Eye (tissue), 1 donor: Measurements from ENCODE around the gene BBS2.

Source experiments
- DNase-seq: peaks from one replicate; pipeline ENCODE4 v3.0.0-alpha.2; 2015

The BBS2 gene, protein sequence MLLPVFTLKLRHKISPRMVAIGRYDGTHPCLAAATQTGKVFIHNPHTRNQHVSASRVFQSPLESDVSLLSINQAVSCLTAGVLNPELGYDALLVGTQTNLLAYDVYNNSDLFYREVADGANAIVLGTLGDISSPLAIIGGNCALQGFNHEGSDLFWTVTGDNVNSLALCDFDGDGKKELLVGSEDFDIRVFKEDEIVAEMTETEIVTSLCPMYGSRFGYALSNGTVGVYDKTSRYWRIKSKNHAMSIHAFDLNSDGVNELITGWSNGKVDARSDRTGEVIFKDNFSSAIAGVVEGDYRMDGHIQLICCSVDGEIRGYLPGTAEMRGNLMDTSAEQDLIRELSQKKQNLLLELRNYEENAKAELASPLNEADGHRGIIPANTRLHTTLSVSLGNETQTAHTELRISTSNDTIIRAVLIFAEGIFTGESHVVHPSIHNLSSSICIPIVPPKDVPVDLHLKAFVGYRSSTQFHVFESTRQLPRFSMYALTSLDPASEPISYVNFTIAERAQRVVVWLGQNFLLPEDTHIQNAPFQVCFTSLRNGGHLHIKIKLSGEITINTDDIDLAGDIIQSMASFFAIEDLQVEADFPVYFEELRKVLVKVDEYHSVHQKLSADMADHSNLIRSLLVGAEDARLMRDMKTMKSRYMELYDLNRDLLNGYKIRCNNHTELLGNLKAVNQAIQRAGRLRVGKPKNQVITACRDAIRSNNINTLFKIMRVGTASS

DNA sequence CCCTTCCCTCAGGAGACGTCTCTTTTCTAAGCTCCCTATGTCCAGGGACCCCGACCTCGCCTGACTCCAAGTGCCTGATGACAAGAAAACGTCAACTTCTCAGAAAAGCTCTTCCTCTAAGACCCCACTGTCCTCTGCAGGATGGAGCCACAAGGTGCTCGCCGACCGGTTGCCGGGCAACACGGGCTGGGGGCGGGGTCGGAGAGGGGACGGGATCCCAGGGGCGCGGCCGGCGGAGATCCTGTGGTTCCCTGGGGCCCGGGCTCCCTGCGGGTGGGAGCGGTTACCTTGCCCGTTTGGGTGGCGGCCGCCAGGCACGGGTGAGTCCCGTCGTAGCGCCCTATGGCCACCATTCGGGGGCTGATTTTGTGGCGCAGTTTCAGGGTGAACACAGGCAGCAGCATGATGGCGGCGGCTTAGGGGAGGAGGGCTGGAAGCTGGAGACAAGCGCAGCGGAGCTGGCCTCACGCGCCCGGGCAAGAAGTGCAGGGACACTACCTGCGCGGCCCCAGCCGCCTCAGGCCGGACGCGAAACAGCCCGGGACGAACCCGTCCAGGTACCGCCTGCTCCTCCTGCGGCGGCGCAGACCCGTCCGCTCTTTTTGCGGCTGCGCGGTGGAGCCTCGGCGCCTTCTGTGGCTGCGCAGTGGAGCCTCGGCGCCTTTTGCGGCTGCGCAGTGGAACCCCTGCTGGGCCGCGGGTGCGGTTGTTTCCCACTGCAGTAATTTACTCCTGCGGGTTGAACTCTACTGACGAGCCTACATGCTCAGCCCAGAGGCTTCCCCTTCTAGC lies at the start of gene BBS2:
Gene BBS2 (minus strand): TSS at position 566 of the 792 bp plus-strand sequence. CDS start 162 bp downstream, at position 404.
- DNase-seq: peak; percentile 96

DNA sequence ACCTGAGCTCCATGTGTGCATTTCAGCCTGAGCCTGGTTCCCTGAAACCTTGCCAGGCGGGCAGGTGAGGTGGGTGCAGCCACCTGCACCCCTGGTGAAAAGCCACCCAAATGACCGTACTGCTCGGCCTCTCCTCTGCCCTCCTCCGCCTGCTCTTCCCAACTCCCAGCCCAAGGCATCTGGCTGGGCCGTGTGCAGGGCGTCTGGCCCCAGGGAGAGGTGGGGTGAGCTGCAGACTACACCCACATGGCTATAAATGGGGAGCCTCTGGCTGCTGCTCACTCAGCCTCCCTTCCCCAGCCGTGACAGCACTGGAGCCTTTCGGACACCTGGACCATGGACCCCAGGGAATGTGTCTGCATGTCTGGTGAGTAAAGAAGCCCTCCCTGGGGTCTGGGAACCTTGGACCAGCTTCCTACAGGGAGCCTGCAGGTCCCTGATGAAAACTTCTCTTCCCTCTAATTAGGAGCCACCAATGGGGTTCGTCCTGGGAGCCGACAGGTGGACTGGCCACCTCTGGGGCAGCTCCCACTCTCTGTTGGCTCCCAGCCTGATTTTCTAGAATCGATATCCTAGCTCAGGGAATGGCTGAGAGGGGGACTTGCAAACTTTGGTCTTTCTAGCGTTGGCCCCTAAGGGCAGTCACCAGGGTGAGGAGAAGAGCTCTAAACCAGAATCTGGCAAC lies 45.1 kb upstream of the BBS2 start, which contains the start of gene MT4:
Gene MT4 (plus strand): TSS at position 281 of the 685 bp plus-strand sequence. CDS start 56 bp downstream, at position 337.
- DNase-seq: no peak

DNA sequence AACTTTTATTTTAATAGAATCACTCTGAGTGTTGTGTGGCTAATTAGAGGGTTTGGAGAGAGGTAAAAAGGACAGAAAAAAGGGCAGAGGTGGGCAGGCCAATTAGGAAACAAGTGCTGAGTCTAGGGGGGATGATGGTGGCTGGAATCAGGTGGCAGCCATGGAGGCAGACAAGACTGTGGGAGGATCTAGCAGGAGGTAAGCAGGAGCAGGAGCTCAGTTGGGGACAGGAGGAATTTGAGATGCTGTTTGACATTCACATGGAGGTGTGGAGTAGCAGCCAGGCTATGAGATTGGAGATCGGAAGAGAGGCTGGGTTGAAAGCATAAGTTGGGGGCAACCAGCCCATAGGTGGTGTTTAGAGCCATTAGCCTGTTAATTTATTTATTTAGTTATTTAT lies 41.3 kb upstream of the BBS2 start:
- no peak for DNase-seq

DNA sequence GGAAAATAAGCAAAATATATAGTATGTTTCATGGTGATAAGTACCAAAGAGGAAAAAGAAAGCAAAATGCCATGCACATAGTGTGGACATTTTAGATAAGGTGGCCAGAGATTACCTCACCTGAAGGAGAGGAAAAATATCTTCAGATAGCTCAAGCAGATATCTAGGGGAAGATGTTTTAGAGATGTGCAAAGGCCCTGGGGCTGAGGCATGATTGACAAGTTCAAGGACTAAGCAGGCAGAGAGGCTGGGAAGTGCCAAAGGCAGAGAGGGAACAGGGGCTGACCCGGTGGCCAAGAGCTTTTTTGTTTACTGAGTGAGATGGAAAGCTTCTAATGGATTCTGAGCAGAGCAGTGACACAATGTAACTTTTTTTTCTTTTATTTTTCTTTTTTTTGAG lies 40.6 kb upstream of the BBS2 start:
- no peak for DNase-seq

DNA sequence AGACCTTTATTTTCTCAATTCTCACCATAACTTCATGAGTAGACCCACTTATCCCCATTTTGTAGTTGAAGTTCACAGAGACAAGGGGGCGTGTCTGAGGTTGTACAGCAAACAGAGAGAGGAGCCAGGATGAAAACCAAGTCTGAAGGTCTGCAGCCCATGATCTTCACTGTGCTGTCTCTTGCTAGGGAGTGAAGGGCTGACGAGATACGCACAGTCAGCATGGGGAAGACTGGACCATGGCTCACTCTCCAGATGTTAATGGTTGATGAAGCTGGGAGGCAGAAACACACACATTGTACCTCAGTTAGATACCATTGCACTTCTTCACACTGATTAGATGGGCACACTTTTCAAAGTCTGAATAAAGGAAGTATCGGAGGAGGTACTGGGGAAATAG lies 39.3 kb upstream of the BBS2 start:
- no peak for DNase-seq

DNA sequence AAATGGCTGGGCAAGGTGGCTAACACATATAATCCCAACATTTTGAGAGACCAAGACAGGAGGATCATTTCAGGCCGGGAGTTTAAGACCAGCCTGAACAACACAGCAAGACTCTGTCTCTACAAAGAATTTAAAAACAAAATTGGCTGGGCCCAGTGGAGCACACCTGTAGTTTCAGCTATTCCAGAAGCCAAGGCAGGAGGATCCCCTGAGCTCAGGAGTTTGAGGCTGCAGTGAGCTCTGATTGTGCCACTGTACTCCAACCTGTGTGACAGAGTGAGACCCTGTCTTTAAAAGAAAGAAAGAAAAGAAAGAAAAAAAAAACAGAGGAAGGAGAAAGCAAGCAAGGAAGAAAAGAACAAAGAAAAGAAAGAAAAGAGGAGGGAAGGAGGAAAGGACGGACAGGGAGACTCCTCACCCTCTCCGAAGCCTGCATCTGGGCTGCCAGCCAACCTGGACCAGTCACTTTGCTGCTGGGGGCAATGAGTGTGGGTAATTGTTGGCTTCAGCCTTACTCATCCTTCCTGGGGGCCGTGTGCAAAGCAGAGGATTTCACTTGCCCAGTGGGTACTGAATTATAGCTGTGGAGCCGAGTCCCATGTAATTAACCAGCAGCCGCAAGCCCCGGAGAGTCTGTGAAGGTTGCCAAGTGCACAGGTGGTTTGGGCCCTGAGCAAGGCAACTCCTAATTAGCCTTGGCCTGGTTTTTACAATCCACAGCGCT lies 38.4 kb upstream of the BBS2 start:
- DNase-seq: no peak

DNA sequence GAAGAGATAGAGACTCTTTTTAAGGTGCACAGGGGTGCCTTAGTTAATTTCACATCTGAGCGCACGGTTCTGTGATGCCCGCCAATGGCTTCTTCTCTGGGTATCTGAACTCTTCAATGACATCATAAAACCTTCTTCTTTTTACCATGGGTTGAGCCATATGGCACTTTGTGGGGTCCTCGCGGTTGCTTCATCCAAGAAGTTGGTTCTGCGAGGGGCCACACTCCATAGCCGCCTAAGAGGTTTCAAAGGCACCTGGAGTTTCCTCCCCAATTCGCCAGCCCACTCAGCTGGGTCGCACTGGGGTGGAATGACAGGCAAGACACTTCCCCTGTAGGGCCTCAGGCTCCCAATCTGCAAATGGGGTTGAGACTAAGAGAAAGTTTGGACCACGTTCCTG lies 34.6 kb upstream of the BBS2 start:
- DNase-seq: no peak

DNA sequence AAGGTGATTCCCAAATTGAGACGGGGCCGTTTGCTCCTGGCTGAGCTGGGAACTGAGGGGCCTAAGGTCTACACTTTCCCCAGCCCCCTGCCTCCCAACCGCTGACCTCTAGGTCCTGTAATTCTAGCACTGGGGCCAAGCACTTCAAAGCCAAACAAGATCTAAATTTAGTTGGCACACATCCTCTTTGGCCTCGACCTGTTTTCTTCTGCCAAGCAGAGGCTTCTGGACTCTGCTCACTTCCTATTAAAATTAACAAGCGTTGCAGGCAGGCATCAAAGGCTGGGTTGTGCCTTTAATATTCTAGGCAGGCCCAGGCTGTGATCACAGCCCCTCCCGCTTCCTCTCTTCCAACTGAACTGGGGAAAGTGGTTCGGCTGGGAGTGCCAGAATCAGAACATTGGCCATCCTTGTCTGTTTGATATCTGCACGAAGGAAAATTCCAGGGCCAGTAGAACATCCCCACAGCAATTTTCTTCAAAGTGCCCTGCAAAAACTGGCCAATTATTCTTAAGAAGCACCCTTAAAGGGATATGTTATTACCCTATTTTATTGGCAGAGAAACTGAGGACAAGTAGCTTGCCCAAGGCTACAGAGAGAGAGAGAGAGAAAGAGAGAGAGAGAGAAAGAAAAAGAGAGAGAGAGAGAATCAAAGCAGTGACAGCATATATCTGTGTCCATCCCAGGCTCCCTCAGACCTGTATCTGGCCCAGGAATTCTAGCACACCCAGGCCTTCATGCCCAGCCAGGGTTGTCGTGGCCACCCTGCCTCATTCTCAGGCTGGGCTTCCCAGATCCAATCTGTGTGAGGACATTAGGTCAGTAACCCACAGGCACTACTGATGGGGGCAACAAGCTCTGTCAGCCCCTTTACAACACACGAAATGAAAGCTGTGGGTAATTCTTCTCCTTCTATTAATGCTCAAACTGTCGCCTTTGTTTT lies 32.2 kb upstream of the BBS2 start:
- no peak for DNase-seq

DNA sequence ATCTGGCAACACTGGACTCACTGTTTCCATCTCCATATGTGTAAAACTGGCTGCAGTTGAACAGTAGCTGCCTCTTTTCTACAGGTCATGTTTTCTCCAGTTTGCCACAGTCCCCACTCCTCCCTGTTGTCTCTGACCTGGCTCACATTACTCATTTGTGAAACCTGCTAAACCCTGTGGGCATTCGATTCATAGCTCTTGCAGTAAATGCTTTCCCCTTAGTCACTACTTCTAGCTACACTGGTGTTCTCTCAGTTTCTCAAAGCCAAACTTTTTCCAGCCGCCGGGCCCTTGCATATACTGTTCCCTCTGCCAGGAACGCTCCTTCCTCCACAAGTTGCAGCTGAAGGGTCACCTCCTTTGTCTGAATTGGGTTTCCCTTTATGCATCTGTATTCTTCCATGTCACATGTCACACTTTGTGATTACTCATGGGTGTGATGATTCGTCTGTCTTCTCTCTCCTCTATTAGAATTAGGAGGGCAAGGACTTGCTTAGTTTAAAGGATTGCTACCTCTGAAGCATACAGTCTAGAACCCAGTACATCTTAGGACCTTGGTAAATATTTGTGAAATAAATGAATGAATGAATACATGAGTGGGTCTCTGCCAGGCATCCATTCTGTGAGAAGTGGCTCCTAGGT lies 30.0 kb upstream of the BBS2 start:
- no peak for DNase-seq

DNA sequence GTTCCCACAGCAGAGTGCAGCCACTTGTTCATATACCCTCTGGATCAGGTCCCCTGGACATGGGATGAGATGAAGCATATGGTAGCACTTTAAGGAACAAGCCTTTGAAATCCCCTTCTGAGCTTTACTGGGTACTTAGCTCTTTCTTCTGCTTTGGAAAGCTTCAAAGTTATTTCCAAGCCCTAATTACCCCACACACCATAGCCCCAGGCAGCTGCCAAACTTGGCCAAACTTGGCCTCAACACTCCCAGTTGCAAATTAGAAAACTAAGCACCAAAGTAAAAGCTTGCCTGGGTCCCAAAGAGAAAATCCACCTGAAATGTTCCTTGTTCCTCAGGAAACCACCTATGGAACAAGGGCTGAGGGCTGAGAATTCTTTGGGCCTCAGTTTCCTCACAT lies 29.3 kb upstream of the BBS2 start:
- no peak for DNase-seq

DNA sequence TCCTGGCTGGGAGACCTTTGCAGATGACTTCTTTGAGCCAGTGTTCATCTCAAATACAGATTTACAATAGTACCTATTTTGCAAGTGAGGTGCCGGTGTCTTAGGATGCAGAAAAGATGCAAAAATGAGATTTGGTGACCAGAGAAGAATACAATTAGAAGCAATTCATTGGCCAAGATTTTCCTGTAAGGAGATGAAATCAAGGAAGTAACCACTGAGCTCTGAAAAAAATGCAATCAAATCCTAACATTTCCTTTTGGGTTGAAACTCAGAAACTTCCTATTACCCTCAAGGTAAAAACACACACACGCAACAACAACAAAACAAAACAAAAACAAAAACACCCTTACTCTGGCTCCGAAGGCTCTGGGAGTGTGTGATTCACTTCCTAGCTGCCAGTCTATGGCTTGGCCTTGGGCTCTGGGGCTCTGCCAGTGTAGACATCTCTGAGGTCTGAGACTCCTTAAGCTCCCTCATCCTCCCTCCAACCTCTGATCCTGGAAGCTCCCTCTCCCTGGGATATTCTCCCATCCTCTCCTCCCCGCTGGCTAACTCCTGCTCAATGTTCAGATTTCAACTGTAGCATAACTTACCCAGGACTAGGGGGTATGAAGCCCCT lies 28.2 kb upstream of the BBS2 start:
- DNase-seq: no peak

DNA sequence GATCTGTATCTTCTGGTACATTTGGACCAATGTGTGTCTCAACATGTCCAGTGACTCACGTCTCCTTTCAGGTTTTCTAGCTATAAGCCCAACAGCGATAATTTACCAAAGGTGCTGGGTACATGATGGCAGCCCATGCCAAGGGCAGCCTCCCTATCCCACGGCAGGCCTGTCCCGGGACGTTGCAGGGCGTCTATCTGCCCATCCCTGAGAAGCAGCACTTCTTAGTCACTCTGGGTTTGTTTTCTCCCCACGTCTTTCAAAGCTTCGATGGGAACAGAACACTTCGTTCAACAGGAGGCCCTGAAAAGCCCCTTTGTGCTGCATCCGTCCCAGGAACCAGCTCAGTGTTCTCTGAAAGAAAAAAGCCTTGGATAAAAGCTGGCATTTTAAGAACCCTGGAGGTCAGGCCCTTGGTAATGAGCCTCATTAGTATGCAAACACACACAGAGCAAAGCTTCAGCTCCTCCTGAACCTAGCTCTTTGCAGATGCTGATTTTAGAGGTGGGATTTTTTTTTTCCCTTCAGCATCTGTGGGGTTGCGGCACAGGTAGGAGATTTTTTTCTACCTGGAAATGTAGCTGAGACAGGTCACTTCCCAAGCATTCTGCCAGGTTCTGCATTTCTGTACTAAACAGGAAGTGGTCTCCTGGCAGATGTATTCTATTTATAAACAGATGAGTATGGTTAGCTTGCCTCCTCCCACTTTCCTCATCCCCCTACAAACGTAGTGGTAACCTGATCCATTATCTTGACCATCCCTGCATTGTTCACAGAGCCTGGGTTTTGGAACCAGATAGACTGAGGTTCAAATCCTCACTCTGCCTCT lies 27.5 kb upstream of the BBS2 start:
- DNase-seq: peak; percentile 30

DNA sequence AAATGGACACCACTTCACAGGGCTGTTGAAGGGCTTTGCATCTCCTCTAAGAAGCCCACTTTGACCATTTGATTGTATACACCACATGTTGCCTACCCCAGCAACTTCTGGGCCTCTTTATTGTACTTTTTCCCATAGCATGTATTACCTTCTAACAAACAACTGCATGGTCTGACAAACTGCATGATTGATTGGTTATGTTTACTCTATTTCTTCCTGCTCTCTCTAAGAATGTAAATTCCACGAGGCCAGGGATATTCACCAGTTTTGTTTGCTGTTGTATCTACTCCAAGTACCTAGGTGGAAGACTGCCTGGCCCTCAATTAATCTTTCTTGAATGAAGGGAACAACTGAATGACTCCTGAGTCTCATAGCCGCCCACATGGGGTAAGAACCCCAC lies 22.2 kb upstream of the BBS2 start:
- no peak for DNase-seq

DNA sequence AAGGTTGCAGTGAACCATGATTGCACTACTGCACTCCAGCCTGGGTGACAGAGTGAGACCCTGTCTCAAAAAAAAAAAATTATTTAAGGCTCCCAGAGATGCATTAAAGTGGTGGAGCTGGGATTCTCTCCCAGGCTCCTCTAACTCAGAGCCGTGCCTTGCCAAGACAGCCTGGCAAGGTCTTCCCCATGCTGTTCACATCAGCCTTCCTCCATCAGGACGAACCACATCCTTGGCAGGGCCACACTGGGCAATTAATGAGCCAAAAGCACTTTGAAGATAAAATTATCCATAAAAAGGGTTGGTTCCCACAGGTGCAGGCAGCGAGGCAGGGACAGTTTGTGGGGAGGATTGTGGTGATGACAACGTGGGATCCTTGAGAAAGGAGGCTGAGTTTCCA lies 19.8 kb upstream of the BBS2 start:
- DNase-seq: no peak

DNA sequence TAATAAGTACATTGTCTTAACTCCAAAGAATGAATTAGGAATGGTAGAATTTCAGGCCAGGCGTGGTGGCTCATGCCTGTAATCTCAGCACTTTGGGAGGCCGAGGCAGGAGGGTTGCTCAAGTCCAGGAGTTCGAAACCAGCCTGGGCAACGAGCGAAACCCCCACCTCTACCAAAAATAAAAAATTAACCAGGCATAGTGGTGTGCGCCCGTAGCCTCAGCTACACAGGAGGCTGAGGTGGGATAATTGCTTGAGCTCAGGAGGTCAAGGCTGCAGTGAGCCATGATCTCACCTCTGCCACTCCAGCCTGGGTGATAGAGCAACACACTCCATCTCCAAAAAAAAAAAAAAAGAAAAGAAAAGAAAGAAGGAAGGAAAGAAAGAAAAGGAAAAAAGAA lies 18.5 kb upstream of the BBS2 start:
- no peak for DNase-seq

DNA sequence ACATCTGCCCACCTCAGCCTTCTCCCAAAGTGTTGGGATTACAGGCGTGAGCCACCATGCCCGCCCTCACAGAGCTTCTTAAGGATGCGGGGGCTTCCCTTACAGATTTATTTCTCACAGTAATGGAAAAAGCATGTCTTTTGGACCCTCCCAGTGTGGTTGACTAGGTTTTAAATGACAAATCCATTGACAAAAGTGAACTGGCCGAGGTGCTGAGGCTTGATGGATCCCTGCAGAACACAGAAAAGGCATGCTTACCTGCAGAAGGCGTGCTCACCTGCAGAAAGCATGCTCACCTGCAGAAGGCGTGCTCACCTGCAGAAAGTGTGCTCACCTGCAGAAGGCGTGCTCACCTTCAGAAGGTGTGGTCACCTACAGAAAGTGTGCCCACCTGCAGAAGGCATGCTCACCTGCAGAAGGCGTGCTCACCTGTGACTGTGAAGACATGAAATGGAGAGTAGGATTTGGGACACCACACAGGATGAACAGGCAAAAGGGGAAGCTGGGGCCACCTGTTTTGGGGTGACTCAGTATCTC lies 15.1 kb upstream of the BBS2 start:
- no peak for DNase-seq

DNA sequence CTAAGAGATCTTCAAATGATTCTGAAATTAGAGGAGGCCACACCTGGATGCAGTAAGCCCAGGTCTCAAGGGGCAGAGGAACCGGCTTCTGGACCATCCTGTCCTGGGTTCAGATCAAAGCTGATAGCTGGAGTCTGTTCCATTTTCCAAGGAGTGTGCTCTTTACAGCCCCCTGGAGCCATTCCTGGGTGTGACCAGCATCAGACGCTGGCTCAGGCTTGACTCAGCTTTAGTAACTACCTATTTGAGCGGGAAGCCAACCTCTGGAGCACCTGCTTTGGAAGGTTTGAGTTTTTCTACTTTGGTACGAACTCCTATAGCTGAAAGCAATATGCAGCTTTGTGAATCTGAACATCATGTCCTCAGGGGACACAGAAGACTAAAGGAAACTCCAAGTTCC lies 12.9 kb upstream of the BBS2 start:
- DNase-seq: no peak

DNA sequence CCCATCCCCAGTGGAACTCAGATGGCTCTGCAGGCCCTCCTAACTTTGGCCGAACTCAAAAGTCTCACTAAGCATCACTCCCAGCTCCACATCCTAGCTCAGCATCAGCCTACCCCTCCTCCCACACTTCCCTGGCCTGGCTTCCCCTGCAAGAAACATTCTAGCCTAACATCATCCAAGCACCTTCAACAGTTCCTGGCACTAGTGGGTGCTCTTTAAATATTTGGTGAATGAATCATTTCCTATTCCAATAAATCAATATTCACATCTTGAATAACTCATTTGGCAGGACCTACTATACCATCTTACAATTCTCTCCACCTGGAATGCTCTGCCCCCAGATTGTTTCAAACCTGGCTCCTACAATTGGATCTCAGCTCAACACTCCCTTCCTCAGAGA lies 11.0 kb upstream of the BBS2 start:
- DNase-seq: no peak

DNA sequence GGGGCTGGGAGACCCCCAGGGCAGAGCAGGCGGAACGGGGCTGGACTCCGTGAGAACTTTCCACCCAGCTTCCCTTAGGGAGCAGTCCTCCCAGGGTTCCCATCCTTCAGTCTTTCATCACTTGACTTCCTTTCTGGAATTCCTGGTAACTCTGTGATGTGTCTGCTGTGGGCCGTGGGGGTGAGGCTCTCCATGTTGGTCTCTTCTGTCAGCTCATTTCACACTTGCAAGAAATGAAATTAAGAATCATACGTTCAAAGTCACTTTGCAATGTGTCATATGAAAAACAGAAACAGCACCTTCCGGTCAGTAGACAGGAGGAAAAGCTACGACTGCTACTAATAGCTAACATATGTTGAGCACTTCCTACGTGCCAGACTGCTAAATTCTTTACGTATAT lies 5.4 kb upstream of the BBS2 start:
- DNase-seq: peak; percentile 23
